ENCODE results near the gene NPRL2. TPM values are rescaled to one million over a fixed set of nuclear protein-coding genes. Genes with fewer than 3 reads are reported as not detected.

Gene NPRL2
- total RNA-seq, 3 donors from 2014 or later (not counting 1 experiment from before 2014, with no cell fraction given), result 78.9 to 87.6 (median 80.9) TPM

DNA sequence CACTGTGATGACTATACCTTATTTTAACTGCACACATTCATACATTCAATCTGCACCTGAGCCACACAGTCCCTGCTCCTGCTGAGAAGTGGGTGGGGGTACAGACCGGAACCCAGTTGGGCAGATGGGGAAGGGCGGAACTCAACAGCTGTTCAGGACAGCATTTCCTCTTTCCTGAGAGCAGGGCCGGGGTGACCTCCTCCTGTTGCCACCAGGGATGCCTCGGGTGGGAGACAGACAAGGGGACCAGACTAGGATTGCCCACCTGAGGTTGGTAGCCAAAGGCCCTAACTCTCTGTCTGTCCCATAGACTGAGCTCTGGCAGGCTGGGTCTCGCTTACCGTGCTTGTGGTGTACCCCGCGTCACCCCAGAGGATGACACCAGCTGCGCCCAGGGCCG, 32.0 kb downstream of the NPRL2 start:
- Mint-ChIP-seq H3K4me3 (peak overlapping the region; percentile 72), H3K36me3 (no peaks in the 10 kb centered on the region), H3K27ac (peak overlapping the region; percentile 38 to 76), H3K4me1 (peaks cover 22 to 34% of the 10 kb centered on the region in 2 donors), H3K27me3 (ENCODE audit: low read depth in 2 of 2) (no peaks in the 10 kb centered on the region), H3K9me3 (no peaks in the 10 kb centered on the region)
- DNase-seq, result no peak
- no peak for ATAC-seq
- peak overlapping the region; percentile 14 for H3K27ac ChIP-seq (ENCODE audit: low read length)
- no peaks in the 10 kb centered on the region for H3K27me3 ChIP-seq (ENCODE audit: control insufficient read depth, insufficient read depth, low read length)
- TF ChIP-seq, protein P1, sequence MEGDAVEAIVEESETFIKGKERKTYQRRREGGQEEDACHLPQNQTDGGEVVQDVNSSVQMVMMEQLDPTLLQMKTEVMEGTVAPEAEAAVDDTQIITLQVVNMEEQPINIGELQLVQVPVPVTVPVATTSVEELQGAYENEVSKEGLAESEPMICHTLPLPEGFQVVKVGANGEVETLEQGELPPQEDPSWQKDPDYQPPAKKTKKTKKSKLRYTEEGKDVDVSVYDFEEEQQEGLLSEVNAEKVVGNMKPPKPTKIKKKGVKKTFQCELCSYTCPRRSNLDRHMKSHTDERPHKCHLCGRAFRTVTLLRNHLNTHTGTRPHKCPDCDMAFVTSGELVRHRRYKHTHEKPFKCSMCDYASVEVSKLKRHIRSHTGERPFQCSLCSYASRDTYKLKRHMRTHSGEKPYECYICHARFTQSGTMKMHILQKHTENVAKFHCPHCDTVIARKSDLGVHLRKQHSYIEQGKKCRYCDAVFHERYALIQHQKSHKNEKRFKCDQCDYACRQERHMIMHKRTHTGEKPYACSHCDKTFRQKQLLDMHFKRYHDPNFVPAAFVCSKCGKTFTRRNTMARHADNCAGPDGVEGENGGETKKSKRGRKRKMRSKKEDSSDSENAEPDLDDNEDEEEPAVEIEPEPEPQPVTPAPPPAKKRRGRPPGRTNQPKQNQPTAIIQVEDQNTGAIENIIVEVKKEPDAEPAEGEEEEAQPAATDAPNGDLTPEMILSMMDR (IDR thresholded peaks at IDR 0.05), result no peak
- no peak overlapping the region for H3K4me3 ChIP-seq (ENCODE audit: low read length)
- intact Hi-C loops (cut with micrococcal nuclease), result no loop called here
- WGBS (ENCODE audit: insufficient coverage), result 59% methylated on average over 10 of the region's 10 CpGs
- H3K9me3 ChIP-seq (ENCODE audit: control insufficient read depth, insufficient read depth, low read length), result no peaks in the 10 kb centered on the region
- H3K36me3 ChIP-seq (ENCODE audit: control insufficient read depth, insufficient read depth, low read length), result no peaks in the 10 kb centered on the region
- H3K4me1 ChIP-seq (ENCODE audit: control insufficient read depth, insufficient read depth, low read length), result peaks cover 67% of the 10 kb centered on the region

DNA sequence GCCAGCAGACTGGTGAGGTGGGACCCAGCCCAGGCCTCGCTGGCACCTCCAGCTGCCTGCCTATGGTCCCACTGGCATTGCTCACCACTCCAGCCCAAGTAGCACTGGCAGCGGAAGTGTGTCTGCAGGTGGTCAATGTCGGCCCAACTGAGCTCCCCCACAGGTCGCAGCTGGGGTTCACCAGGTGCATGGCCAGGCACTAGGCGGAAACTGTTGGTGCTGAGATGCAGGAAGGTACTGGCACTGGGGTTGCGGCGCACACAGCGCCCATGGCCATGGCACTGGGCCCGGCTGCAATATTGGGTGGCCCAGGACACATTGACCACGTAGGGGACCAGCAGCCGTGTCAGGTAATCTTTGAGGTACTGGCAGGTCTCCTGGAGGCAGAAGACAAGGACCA, 32.4 kb downstream of the NPRL2 start:
- H3K27ac Mint-ChIP-seq, result peak overlapping the region; percentile 38 to 76
- Histone ChIP-seq H3K9me3 (ENCODE audit: control insufficient read depth, insufficient read depth, low read length) (no peaks in the 10 kb centered on the region), H3K4me3 (ENCODE audit: low read length) (no peak overlapping the region), H3K27ac (ENCODE audit: low read length) (no peak overlapping the region), H3K27me3 (ENCODE audit: control insufficient read depth, insufficient read depth, low read length) (no peaks in the 10 kb centered on the region), H3K4me1 (ENCODE audit: control insufficient read depth, insufficient read depth, low read length) (peaks cover 67% of the 10 kb centered on the region), H3K36me3 (ENCODE audit: control insufficient read depth, insufficient read depth, low read length) (no peaks in the 10 kb centered on the region)
- H3K4me3 Mint-ChIP-seq, result peak overlapping the region; percentile 72
- intact Hi-C loops (cut with micrococcal nuclease), result no loop called here
- no peak for DNase-seq
- no peaks in the 10 kb centered on the region for H3K27me3 Mint-ChIP-seq (ENCODE audit: low read depth in 2 of 2)
- TF ChIP-seq, protein P1 (IDR thresholded peaks at IDR 0.05), result no peak
- H3K36me3 Mint-ChIP-seq, result no peaks in the 10 kb centered on the region
- peaks cover 22 to 32% of the 10 kb centered on the region in 2 donors for H3K4me1 Mint-ChIP-seq
- ATAC-seq, result no peak
- WGBS (ENCODE audit: insufficient coverage), result 86% methylated on average over 11 of the region's 11 CpGs
- H3K9me3 Mint-ChIP-seq, result no peaks in the 10 kb centered on the region

DNA sequence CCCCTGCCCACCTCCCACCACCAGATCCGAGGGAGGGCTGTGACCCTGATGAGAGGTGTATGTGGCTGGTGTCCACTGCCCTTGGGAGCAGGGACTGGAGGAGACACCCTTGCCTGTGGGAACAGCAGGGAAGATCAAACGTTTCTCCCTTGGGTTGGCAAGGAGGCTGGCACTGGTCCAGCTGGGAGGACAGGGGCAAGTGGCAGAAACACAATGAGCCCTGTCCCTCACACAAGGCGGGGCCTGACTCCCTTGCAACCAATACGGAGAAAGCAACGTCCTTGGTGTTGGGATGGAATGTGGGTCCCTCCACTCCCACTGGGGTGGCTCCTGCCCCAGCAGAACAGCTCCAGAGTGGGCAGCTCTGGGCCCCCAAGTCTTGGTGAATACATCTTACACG, 33.3 kb downstream of the NPRL2 start:
- no peaks in the 10 kb centered on the region for H3K9me3 ChIP-seq (ENCODE audit: control insufficient read depth, insufficient read depth, low read length)
- Mint-ChIP-seq H3K4me3 (no peak overlapping the region), H3K36me3 (no peaks in the 10 kb centered on the region), H3K27ac (peak overlapping the region in 1 of 2 donors; percentile 87), H3K9me3 (no peaks in the 10 kb centered on the region), H3K4me1 (peaks cover 22 to 32% of the 10 kb centered on the region in 2 donors), H3K27me3 (ENCODE audit: low read depth in 2 of 2) (no peaks in the 10 kb centered on the region)
- WGBS (ENCODE audit: insufficient coverage), result 89% methylated on average over 5 of the region's 6 CpGs
- H3K27me3 ChIP-seq (ENCODE audit: control insufficient read depth, insufficient read depth, low read length), result no peaks in the 10 kb centered on the region
- TF ChIP-seq, protein P1 (IDR thresholded peaks at IDR 0.05), result no peak
- DNase-seq (no peak), ATAC-seq (no peak)
- peak overlapping the region; percentile 39 for H3K27ac ChIP-seq (ENCODE audit: low read length)
- no peaks in the 10 kb centered on the region for H3K36me3 ChIP-seq (ENCODE audit: control insufficient read depth, insufficient read depth, low read length)
- peaks cover 61% of the 10 kb centered on the region for H3K4me1 ChIP-seq (ENCODE audit: control insufficient read depth, insufficient read depth, low read length)
- no peak overlapping the region for H3K4me3 ChIP-seq (ENCODE audit: low read length)
- intact Hi-C loops (cut with micrococcal nuclease), result no loop called here

DNA sequence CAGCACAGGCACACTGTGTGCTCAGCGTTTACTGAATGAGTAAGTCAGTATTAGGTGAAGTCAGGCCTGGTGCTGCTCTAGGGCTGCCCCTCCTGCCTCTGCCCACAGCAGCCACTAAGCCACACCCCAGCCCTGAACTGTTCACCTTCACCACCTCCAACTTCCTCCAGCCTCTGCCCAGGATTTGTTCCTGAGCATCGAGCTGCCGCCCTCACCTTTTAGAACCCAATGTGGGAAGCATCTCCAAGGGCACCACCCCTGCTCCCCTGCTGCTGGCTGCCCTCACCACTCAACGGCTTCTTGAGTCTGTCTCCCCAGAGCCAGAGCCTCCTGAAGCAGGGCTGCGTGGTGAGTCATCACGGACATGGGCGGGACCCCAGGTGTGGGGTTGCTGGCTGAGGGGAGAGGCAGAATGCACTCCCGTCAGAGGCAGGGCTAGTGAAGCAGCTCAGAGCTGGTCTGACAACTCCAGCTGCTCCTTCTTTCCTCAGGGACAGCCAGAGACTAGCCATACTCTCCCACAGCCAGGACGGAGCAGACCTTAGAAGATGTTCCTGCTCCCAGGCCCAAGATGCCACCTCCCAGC, 33.8 kb downstream of the NPRL2 start:
- H3K4me1 Mint-ChIP-seq, result peaks cover 22 to 32% of the 10 kb centered on the region in 2 donors
- no peaks in the 10 kb centered on the region for H3K27me3 Mint-ChIP-seq (ENCODE audit: low read depth in 2 of 2)
- Histone ChIP-seq H3K4me1 (ENCODE audit: control insufficient read depth, insufficient read depth, low read length) (peaks cover 56% of the 10 kb centered on the region), H3K4me3 (ENCODE audit: low read length) (no peak overlapping the region), H3K9me3 (ENCODE audit: control insufficient read depth, insufficient read depth, low read length) (no peaks in the 10 kb centered on the region), H3K36me3 (ENCODE audit: control insufficient read depth, insufficient read depth, low read length) (no peaks in the 10 kb centered on the region), H3K27me3 (ENCODE audit: control insufficient read depth, insufficient read depth, low read length) (no peaks in the 10 kb centered on the region), H3K27ac (ENCODE audit: low read length) (peak overlapping the region; percentile 39)
- WGBS (ENCODE audit: insufficient coverage), result 58% methylated on average over 9 of the region's 9 CpGs
- TF ChIP-seq, protein P1 (IDR thresholded peaks at IDR 0.05), result no peak
- H3K36me3 Mint-ChIP-seq, result no peaks in the 10 kb centered on the region
- ATAC-seq (peak in 1 of 3 donors; percentile 32), DNase-seq (peak in 1 of 2 donors; percentile 76)
- H3K9me3 Mint-ChIP-seq, result no peaks in the 10 kb centered on the region
- intact Hi-C loops (cut with micrococcal nuclease), result no loop called here
- peak overlapping the region; percentile 60 to 87 for H3K27ac Mint-ChIP-seq
- H3K4me3 Mint-ChIP-seq, result peak overlapping the region; percentile 22

All from natural killer cell (primary cell).